Body of pancreas (tissue), 4 donors: Measurements from ENCODE around the gene PDE4D.

Experiments
- POLR2A ChIP-seq, 3 donors: fragments of 450-650 bp; IDR thresholded peaks; one replicate each; pipeline ENCODE4 v1.6.1; 2016; ENCODE audit warnings: antibody characterized with exemption in 3 of 3, mild to moderate bottlenecking in 2 of 3
- TF ChIP-seq, protein P1 (sequence below), 7 experiments: fragments of 450-650 bp in 4 of 7; fragments of 200-600 bp in 3 of 7; sonication (generic) in 3 of 7; IDR thresholded peaks; one replicate each; pipeline ENCODE4 v1.5.1; 2016 to 2019; ENCODE audit warnings: antibody characterized with exemption in 7 of 7

DNA sequence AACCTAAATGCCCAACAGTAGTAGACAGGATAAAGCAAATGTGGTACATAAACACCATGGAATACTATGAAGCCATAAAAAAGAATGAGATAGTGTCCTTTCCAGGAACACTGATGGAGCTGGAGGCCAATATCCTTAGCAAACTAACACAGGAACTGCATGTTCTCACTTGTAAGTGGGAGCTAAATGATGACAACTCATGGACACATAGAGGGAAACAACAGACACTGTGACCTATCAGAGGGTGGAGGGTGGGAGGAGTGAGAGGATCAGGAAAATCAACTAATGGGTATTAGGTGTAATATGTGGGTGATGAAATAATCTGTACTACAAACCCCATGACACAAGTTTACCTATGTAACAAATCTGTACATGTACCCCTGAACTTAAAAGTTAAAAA lies 805.0 kb downstream of the PDE4D start:
- TF ChIP-seq, protein P1, sequence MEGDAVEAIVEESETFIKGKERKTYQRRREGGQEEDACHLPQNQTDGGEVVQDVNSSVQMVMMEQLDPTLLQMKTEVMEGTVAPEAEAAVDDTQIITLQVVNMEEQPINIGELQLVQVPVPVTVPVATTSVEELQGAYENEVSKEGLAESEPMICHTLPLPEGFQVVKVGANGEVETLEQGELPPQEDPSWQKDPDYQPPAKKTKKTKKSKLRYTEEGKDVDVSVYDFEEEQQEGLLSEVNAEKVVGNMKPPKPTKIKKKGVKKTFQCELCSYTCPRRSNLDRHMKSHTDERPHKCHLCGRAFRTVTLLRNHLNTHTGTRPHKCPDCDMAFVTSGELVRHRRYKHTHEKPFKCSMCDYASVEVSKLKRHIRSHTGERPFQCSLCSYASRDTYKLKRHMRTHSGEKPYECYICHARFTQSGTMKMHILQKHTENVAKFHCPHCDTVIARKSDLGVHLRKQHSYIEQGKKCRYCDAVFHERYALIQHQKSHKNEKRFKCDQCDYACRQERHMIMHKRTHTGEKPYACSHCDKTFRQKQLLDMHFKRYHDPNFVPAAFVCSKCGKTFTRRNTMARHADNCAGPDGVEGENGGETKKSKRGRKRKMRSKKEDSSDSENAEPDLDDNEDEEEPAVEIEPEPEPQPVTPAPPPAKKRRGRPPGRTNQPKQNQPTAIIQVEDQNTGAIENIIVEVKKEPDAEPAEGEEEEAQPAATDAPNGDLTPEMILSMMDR (IDR thresholded peaks at IDR 0.05): no peak
- no peak for TF ChIP-seq POLR2A (IDR thresholded peaks at IDR 0.05)
